Measurements from ENCODE around the gene GUCA2B.

The GUCA2B gene

DNA sequence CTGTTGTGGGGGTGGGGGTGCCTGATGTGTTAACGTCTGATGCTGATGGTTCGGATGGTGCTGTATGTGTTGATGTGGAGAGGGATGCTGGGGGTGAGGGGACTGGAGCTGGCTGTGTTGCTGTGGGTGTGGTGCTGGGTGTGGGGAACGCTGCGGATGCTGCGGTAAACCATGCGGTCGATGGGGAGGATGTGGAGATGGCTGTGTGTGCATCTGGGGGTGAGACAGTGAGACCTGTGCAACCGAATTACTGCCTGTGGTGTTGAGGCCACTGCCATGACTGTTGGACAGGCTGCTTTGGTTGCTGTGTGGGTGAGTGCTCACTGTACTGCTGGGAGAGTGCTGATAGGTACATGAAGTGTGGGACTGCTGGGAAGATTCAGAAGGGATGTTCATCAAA, 38.1 kb downstream of the GUCA2B start:
- DNase-seq: no peak

DNA sequence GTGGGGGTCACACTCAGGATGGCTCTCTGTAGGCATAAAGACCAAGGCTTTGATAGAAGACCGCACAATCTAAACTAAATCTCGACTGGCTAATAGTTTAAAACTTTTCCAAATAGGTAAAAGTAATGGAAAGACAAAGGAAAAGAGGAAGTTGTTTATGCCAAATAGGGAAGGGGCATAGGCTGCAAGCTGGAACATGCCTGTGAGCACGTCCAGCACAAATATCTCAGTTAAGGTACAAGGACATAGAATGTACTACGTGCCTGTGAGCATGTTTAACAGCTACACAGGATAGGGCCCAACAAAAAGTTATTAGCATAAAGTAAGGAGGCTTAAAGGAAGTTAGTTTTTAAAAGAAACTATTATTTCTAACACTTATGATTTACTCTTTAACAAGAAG, 38.9 kb downstream of the GUCA2B start:
- DNase-seq: no peak

DNA sequence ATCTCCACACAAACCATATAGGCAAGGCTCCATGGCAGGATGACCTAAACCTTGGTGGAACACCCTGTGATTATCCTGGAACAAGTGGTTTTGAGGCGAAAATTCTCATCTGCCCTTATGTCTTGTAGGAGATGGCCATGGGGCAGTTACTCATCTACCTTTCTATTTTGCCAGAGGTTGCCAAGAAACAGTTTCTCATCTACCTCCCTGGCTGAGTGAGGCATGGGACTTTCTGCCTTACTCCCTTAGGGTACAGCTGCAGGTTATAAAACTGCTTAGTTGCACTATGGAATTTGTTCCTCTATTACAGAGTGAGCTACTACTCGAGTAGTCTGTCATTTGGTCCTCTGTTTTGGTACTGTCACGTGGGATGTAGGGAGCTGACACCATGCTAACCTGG, 42.6 kb downstream of the GUCA2B start:
- no peak for DNase-seq

DNA sequence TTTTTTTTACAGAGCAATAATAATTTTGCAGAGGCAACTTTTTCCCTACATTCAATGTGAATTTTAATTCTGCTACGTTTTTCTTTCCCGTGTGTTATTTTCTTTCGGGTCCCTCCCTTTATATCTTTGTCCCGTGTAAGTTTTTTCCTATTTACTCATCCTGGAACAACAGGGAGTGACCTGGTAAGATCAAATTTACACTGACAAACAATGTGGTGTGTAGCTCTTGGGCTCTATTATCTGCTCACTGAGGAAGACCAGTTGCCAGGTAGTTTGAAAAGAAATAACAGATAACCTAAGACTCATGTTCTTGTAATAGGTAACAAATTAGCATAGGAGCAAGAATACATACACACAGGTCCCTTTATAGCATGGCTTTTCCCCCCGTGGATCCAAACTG, 45.0 kb downstream of the GUCA2B start:
- no peak for DNase-seq

DNA sequence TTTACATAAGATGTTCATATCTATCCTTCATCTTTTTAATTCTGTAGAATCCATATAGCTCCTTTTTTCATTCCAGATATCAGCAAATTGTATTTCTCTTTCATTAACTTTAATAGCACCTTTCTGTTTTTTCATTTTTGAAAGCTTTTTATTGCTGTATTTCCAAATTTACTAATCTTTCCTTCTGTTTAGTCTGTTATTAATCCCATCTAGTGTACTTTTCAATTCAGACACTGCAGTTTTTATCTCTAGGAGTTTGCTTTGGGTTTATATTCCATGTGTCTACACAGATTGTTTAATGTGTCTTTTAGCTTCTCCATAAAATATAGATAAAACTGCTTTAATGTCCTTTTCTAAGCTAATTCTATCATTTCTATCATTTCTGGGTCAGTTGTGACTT, 48.8 kb downstream of the GUCA2B start:
- no peak for DNase-seq
